GM18867 (cell line): ENCODE results near the gene TMEM54.

Source experiments
- ATAC-seq: cut with Tn5 transposase; IDR thresholded peaks from one replicate; pipeline ENCODE4 v1.9.1; 2021; ENCODE audit warnings: mild to moderate bottlenecking, moderate library complexity; ENCODE audit not compliant: unreplicated experiment

The TMEM54 gene

GRCh38 chr1:32900956-32901822 is at the start of gene TMEM54:
TMEM54 (minus strand) TSS chr1:32901389; CDS start chr1:32901238, 151 bp downstream.
- no peak for ATAC-seq

- no peak for ATAC-seq
These were observed 48.3 kb upstream of the TMEM54 start for GRCh38 chr1:32949519-32949918.

GRCh38 chr1:32948905-32949304 is 47.7 kb upstream of the TMEM54 start:
- no peak for ATAC-seq

- ATAC-seq, result no peak
These were observed 47.2 kb upstream of the TMEM54 start for GRCh38 chr1:32948390-32948722.

GRCh38 chr1:32947669-32948389 is 46.6 kb upstream of the TMEM54 start:
- ATAC-seq, result no peak

- no peak for ATAC-seq
These were observed 45.2 kb upstream of the TMEM54 start for GRCh38 chr1:32946413-32946812.

- no peak for ATAC-seq
These were observed 43.0 kb upstream of the TMEM54 start for GRCh38 chr1:32944180-32944579.

GRCh38 chr1:32939655-32940371 is 38.6 kb upstream of the TMEM54 start:
- no peak for ATAC-seq

- ATAC-seq, result no peak
These were observed 35.9 kb upstream of the TMEM54 start for GRCh38 chr1:32937061-32937460.

- no peak for ATAC-seq
These were observed 33.3 kb upstream of the TMEM54 start for GRCh38 chr1:32934535-32934934.

GRCh38 chr1:32933742-32934322 is 32.6 kb upstream of the TMEM54 start:
- ATAC-seq, result no peak

- ATAC-seq, result no peak
These were observed 30.6 kb upstream of the TMEM54 start for GRCh38 chr1:32931760-32932159.

- ATAC-seq, result no peak
These were observed 28.2 kb upstream of the TMEM54 start for GRCh38 chr1:32929366-32929765.

- no peak for ATAC-seq
These were observed 27.5 kb upstream of the TMEM54 start for GRCh38 chr1:32928715-32929114.

GRCh38 chr1:32928285-32928684 is 27.1 kb upstream of the TMEM54 start:
- no peak for ATAC-seq

GRCh38 chr1:32927441-32927840 is 26.3 kb upstream of the TMEM54 start:
- no peak for ATAC-seq

- ATAC-seq, result no peak
These were observed 25.4 kb upstream of the TMEM54 start for GRCh38 chr1:32926562-32926961.

- ATAC-seq, result no peak
These were observed 24.4 kb upstream of the TMEM54 start for GRCh38 chr1:32925403-32926162.

GRCh38 chr1:32924881-32925344 is 23.7 kb upstream of the TMEM54 start:
- no peak for ATAC-seq

GRCh38 chr1:32920833-32921232 is 19.6 kb upstream of the TMEM54 start:
- no peak for ATAC-seq
